DMS153 (cell line): Measurements from ENCODE around the gene HNRNPD.
"Not testable (repeated sequence)": the region's sequence is repeated elsewhere in the genome, so short reads cannot be mapped to it uniquely, and the experiment has no call there.

Source experiments
- DNase-seq: peaks from one replicate; lab custom pipeline; 2025; lab: John Stamatoyannopoulos, UW

Gene HNRNPD

GRCh38 chr4:82373816-82374625 is at the start of gene HNRNPD:
TSS of gene HNRNPD (minus strand) at chr4:82373991. CDS start at chr4:82373678, 313 bp downstream.
- DNase-seq = peak; percentile 99

DNA sequence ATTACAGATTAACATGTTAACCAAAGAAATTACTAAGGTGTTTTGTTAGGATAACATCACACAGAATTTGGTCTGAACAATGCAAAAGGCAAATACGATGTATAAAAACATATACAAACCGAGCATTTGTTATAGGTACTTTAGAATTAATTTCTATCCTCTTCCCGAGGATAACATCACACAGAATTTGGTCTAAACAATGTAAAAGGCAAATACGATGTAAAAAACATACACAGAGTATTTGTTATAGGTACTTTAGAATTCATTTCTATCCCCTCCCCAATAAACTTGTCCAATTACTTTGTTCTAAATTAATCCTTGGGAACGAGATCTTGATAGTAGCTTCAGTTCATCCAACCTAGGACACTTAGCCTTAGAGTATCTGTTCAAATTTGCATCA is 48.8 kb upstream of the HNRNPD start:
- no peak for DNase-seq

DNA sequence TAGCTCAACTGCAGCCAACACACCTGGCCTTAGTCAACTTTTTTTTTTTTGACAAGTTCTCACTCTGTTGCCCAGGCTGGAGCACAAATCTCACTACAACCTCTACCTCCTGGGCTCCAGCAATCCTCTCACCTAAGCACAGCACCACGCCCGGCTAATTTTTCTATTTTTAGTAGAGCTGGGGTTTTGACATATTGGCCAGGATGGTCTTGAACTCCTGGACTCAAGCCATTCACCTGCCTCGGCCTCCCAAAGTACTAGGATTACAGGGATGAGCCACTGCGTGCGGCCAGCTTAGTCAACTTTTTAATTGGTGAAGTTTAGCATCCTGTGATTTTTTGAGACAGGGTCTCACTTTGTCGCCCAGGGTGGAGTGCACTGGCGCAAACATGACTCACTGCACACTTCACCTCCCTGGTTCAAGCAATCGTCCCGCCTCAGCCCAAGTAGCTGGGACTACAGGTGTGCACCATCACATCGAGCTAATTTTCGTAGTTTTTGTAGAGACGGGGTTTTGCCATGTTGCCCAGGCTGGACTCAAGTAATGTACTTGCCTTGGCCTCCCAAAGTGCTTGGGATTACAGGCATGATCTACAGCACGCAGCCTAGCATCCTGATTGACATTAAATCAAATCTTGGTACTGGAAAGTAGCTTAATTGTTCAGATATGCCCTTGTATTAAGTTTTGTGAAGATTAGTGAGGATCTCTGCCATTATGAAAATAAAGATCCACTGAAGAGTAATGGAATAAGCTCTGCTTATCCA is 48.2 kb upstream of the HNRNPD start:
- no peak for DNase-seq

- DNase-seq = no peak
These were observed 45.7 kb upstream of the HNRNPD start for GRCh38 chr4:82419451-82419850.

DNA sequence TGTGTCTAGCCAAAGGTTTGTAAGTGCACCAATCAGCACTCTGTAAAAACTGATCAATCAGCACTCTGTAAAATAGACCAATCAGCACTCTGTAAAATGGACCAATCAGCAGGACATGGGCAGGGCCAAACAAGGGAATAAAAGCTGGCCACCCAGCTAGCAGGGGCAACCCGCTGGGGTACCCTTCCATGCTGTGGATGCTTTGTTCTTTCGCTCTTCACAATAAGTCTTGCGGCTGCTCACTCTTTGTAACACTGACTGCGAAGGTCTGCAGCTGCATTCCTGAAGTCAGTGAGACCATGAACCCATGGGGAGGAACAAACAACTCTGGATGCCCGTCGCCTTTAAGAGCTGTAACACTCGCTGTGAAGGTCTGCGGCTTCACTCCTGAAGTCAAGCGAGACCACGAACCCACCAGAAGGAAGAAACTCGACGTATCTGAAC is 42.2 kb upstream of the HNRNPD start:
- no peak for DNase-seq

- not testable (repeated sequence) for DNase-seq
These were observed 41.3 kb upstream of the HNRNPD start for GRCh38 chr4:82415061-82415460.

- DNase-seq = no peak
These were observed 29.9 kb upstream of the HNRNPD start for GRCh38 chr4:82403725-82404124.

- DNase-seq = no peak
These were observed 28.5 kb upstream of the HNRNPD start for GRCh38 chr4:82402196-82402775.

DNA sequence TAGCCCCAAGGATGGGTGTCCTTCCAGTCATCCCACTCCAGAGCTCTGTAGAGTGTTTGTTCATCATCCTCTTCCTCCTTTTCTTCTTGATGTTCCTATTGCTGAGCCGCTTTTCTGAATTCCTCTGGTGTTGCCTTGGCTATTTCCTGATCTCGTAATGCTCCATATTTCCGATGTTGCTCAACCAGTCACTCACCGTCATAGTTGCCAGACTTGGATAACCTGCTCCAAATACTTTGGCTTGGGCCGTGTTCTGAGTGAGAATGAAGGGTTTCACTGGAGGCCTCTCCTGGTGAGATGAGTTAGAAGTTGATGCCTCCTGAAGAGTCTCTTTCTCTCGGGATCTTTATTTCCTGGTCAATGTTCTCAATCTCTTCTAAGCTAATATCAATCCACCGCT is 27.8 kb upstream of the HNRNPD start:
- no peak for DNase-seq

- DNase-seq = no peak
These were observed 24.5 kb upstream of the HNRNPD start for GRCh38 chr4:82398263-82398662.

DNA sequence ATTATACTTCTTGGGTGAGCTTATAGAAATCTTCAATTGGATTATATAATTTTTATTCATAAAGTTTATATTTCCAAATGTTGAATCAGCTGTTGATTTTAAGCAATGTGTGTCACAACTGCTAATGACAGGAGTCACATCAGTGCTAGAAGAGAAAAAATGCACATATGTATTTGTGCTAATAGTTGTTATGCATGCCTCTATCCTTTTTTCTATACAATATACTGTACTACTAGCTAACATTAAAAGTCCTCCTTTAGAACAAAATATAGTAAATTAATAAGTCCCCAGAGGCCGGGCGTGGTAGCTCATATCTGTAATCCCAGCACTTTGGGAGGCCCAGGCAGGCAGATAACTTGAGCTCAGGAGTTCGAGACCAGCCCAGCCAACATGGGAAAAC is 23.7 kb upstream of the HNRNPD start:
- DNase-seq = no peak

DNA sequence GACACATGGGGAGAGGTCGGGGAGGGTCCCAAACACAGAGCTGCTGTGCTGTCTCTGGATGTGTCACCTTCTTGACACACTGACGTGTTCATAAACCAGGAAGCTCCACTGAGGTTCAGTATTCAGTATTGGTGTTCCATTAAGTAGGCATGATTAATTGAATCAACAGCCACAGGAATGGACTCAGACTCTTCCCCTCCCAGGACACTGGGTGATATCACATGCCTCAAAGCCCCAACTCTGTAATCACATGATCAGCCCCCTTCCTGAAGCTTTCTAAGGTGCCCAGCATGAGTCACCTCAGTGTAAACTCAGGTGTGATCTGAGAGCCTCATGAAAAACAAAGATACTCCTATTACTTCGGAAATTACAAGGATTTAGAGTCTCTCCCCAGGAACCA is 21.1 kb upstream of the HNRNPD start:
- no peak for DNase-seq

- not testable (repeated sequence) for DNase-seq
These were observed 16.3 kb upstream of the HNRNPD start for GRCh38 chr4:82390061-82390460.

GRCh38 chr4:82388405-82388804 is 14.6 kb upstream of the HNRNPD start:
- no peak for DNase-seq

DNA sequence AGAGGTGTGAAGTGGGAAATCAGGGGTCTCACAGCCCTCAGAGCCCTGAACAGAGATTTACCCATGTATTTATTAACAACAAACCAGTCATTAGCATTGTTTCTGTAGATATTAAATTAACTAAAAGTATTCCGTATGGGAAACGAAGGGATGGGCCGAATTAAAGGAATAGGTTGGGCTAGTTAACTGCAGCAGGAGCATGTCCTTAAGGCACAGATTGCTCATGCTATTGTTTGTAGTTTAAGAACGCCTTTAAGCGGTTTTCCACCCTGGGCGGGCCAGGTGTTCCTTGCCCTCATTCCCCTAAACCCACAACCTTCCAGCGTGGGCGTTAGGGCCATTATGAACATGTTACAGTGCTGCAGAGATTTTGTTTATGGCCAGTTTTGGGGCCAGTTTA is 12.5 kb upstream of the HNRNPD start:
- not testable (repeated sequence) for DNase-seq

GRCh38 chr4:82382751-82383150 is 9.0 kb upstream of the HNRNPD start:
- DNase-seq = no peak

GRCh38 chr4:82381661-82382296 is 8.0 kb upstream of the HNRNPD start:
- no peak for DNase-seq

DNA sequence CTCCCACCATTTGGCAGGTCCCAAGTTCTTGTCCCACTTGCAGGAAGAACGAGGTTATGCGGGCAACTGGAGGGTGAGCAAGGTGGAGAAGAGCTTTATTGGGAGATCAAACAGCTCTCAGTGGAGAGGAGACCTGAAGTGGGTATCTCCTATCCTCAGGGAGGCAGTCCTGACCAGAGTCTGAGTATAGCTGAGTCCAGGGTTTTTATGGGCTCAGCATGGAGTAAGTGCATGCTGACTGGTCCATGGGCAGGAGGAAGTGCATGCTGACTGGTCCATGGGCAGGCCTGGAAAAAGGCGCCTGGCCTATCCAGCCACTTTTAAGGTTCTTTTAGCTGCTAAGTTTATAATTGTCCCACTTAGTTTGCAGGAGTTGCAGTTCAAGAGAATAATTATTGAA is 7.4 kb upstream of the HNRNPD start:
- no peak for DNase-seq

GRCh38 chr4:82380831-82381230 is 7.0 kb upstream of the HNRNPD start:
- DNase-seq = no peak

- DNase-seq = no peak
These were observed 6.6 kb upstream of the HNRNPD start for GRCh38 chr4:82380344-82380743.

- no peak for DNase-seq
These were observed 2.3 kb upstream of the HNRNPD start for GRCh38 chr4:82376109-82376508.

DNA sequence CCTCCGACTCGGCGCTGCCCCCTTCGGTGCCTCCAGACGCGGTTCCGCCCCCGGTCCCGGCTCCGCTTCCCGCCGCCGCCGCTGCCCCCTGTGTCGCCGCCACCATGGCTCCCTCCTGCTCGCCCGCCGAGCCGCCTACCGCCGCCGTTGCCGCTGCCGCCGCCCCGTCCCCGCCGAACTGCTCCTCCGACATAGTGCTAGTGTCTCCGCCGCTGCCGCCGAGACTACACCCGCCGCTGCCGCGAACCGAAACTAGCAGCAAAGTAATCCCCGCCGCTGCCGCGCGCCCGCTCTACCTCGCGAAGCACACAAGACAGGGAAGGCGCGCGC is 340 bp downstream of the HNRNPD start:
- no peak for DNase-seq
